Measurements from ENCODE around the gene FAM25C. TPM values are rescaled to one million over a fixed set of nuclear protein-coding genes. Genes with fewer than 3 reads are reported as not detected.
"Not testable (repeated sequence)": the region's sequence is repeated elsewhere in the genome, so short reads cannot be mapped to it uniquely, and the experiment has no call there.

The FAM25C gene
- polyA plus RNA-seq, 2 donors = not detected

- no CpG with 5 or more reads among the region's 6 CpGs for WGBS, 2 donors
- not testable (repeated sequence) for H3K4me1 ChIP-seq (ENCODE audit: control insufficient read depth in 2 of 2, insufficient read depth in 2 of 2, low read length in 1 of 2); H3K27ac ChIP-seq (ENCODE audit: low read depth in 2 of 2, low read length in 1 of 2); H3K27me3 ChIP-seq (ENCODE audit: control insufficient read depth in 1 of 2, insufficient read depth in 2 of 2, low read length in 2 of 2); H3K4me3 ChIP-seq (ENCODE audit: low read depth in 1 of 2, low read length in 2 of 2); H3K36me3 ChIP-seq (ENCODE audit: control insufficient read depth in 2 of 2, insufficient read depth in 2 of 2, low read length in 1 of 2); H3K9me3 ChIP-seq (ENCODE audit: control insufficient read depth in 2 of 2, insufficient read depth in 1 of 2, low read depth in 1 of 2, low read length in 1 of 2)
Measured at GRCh38 chr10:47987952-47988351, 11.6 kb downstream of the FAM25C start.

DNA sequence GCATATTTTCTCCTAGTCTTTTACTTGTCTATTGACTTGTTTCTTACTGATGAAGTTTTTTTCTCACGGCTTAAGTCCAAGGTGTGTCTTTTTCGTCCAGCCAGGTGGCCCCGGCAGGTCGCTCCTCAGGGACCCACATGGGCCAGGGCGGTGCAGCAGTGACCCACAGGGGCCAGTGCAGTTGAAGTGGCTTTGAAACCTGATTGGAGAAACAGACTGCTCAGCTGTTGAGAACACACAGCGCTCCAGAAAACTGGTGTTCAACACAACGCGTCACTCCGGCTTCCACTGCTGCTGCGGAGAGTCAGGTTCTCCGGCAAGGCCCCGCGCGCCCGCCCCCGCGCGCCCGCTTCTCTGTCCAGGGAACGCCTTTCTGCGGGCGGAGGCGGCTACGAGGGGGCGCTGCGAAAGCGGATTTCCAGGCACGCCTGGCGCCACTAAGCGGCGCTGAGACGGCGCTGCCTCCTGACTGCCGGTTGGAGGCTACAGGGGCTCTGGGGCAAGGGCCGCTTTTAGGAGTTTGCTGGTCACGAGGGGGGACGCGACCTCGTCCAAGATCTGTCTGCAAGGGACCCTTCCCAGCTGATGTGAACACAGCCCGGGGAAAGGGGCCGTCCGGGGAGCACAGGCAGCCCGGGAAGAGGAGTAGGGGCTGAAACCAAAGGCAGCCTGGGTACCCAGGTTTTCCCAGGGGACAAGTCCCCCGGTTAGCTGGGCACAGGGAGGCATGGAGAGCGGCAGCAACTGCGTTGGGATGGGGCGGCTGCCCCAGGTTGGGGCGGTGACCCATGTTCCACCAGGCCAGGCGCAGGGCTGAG is 13.0 kb downstream of the FAM25C start:
- not testable (repeated sequence) for H3K36me3 ChIP-seq (ENCODE audit: control insufficient read depth in 2 of 2, insufficient read depth in 2 of 2, low read length in 1 of 2); H3K9me3 ChIP-seq (ENCODE audit: control insufficient read depth in 2 of 2, insufficient read depth in 1 of 2, low read depth in 1 of 2, low read length in 1 of 2); H3K27me3 ChIP-seq (ENCODE audit: control insufficient read depth in 1 of 2, insufficient read depth in 2 of 2, low read length in 2 of 2); H3K4me1 ChIP-seq (ENCODE audit: control insufficient read depth in 2 of 2, insufficient read depth in 2 of 2, low read length in 1 of 2); H3K4me3 ChIP-seq (ENCODE audit: low read depth in 1 of 2, low read length in 2 of 2)
- peak overlapping the region in 1 of 2 donors; percentile 22 for H3K27ac ChIP-seq (ENCODE audit: low read depth in 2 of 2, low read length in 1 of 2)
- WGBS, 2 donors = 8 to 20% methylated on average over 5 to 19 of the region's 49 CpGs

DNA sequence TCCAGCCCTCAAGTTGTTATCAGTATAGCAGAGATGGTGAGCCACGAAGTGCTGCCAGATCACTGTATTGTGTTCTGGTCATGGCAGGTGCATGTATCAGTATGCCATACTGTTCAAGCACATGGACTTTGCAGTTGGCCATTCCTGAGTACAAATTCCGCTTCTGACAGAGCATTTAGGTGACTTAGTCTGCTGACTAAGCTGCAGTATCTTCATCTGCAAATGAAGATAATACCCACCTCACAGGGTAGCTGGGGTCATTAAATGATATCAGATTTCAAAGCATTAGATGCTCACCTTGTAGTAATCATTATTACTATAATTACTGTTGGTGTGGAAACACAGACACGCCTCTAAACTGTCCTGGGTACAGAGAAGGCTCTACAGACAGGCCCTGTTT is 24.2 kb downstream of the FAM25C start:
- not testable (repeated sequence) for H3K36me3 ChIP-seq (ENCODE audit: control insufficient read depth in 2 of 2, insufficient read depth in 2 of 2, low read length in 1 of 2); H3K27ac ChIP-seq (ENCODE audit: low read depth in 2 of 2, low read length in 1 of 2); H3K27me3 ChIP-seq (ENCODE audit: control insufficient read depth in 1 of 2, insufficient read depth in 2 of 2, low read length in 2 of 2); H3K9me3 ChIP-seq (ENCODE audit: control insufficient read depth in 2 of 2, insufficient read depth in 1 of 2, low read depth in 1 of 2, low read length in 1 of 2); H3K4me3 ChIP-seq (ENCODE audit: low read depth in 1 of 2, low read length in 2 of 2); H3K4me1 ChIP-seq (ENCODE audit: control insufficient read depth in 2 of 2, insufficient read depth in 2 of 2, low read length in 1 of 2)
- 82 to 92% methylated on average over 2 of the region's 3 CpGs for WGBS, 2 donors

DNA sequence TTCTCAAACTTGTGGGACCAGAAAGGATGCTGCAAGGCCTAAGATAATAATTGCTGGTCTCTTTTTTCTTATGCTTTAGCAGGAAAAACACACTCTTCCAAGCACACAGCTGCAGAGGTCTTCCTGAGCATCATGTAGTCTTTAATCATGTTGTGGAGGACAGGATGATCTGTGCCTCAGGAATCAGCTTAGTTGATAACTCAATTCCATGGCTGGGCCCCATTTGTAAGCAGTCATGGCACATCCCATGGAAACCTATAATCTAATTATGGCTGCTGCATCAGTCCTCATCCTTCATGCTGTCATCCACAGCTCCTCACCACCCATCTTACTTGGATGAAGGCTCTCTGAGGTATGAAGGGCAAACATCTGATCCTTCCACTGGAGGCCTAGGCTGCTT is 26.5 kb downstream of the FAM25C start:
- H3K9me3 ChIP-seq (ENCODE audit: control insufficient read depth in 2 of 2, insufficient read depth in 1 of 2, low read depth in 1 of 2, low read length in 1 of 2); H3K27me3 ChIP-seq (ENCODE audit: control insufficient read depth in 1 of 2, insufficient read depth in 2 of 2, low read length in 2 of 2); H3K36me3 ChIP-seq (ENCODE audit: control insufficient read depth in 2 of 2, insufficient read depth in 2 of 2, low read length in 1 of 2); H3K4me1 ChIP-seq (ENCODE audit: control insufficient read depth in 2 of 2, insufficient read depth in 2 of 2, low read length in 1 of 2); H3K4me3 ChIP-seq (ENCODE audit: low read depth in 1 of 2, low read length in 2 of 2); H3K27ac ChIP-seq (ENCODE audit: low read depth in 2 of 2, low read length in 1 of 2): not testable (repeated sequence)

DNA sequence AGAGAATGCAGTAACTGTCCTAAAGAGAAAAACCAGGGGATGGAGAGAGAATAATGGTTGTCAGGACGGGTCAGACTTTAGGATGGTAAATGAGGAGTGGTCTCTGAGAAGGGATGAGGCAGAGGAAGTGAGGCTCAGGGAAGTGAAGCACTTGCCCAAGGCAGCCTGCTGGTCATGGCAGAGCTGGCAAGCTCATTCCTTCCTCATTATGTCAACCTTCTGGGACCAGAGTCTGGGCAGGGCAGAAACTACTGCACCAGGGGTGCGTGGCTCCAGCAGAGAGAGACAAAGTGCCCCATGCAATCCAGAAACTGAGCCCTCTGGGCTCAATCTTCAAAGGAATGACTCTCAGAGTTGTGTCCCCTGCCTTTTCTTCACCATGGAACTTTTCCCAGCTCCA is 27.5 kb downstream of the FAM25C start:
- H3K36me3 ChIP-seq (ENCODE audit: control insufficient read depth in 2 of 2, insufficient read depth in 2 of 2, low read length in 1 of 2); H3K27me3 ChIP-seq (ENCODE audit: control insufficient read depth in 1 of 2, insufficient read depth in 2 of 2, low read length in 2 of 2); H3K9me3 ChIP-seq (ENCODE audit: control insufficient read depth in 2 of 2, insufficient read depth in 1 of 2, low read depth in 1 of 2, low read length in 1 of 2); H3K27ac ChIP-seq (ENCODE audit: low read depth in 2 of 2, low read length in 1 of 2); H3K4me1 ChIP-seq (ENCODE audit: control insufficient read depth in 2 of 2, insufficient read depth in 2 of 2, low read length in 1 of 2); H3K4me3 ChIP-seq (ENCODE audit: low read depth in 1 of 2, low read length in 2 of 2): not testable (repeated sequence)
- 100% methylated on average over 1 of the region's 2 CpGs; no CpG with 5 or more reads in 1 of the 2 donors for WGBS, 2 donors

GRCh38 chr10:47971598-47971997 is 28.0 kb downstream of the FAM25C start:
- not testable (repeated sequence) for H3K4me3 ChIP-seq (ENCODE audit: low read depth in 1 of 2, low read length in 2 of 2); H3K27me3 ChIP-seq (ENCODE audit: control insufficient read depth in 1 of 2, insufficient read depth in 2 of 2, low read length in 2 of 2); H3K9me3 ChIP-seq (ENCODE audit: control insufficient read depth in 2 of 2, insufficient read depth in 1 of 2, low read depth in 1 of 2, low read length in 1 of 2); H3K27ac ChIP-seq (ENCODE audit: low read depth in 2 of 2, low read length in 1 of 2); H3K36me3 ChIP-seq (ENCODE audit: control insufficient read depth in 2 of 2, insufficient read depth in 2 of 2, low read length in 1 of 2); H3K4me1 ChIP-seq (ENCODE audit: control insufficient read depth in 2 of 2, insufficient read depth in 2 of 2, low read length in 1 of 2)
- WGBS, 2 donors = no CpG with 5 or more reads among the region's 5 CpGs

DNA sequence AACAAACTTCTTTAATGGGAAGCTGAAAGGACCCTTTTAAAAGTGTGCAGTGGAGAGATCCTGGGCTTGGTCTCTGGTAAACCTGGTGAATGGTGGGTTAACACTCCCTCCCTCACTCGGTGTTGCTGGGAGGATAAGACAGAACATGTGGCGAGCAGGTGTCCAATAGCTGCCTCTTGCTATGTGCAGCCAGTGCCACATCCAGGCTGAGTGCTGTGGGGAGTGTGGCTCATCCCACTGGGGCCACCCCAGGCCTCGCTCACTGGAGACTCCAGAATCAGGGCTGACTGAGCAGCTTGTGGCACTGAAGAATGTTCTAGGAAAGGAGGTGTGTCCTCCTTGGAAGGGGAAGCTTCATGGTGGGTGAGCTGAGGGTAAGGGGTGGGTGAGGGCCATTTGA is 29.5 kb downstream of the FAM25C start:
- not testable (repeated sequence) for H3K4me1 ChIP-seq (ENCODE audit: control insufficient read depth in 2 of 2, insufficient read depth in 2 of 2, low read length in 1 of 2); H3K27ac ChIP-seq (ENCODE audit: low read depth in 2 of 2, low read length in 1 of 2); H3K4me3 ChIP-seq (ENCODE audit: low read depth in 1 of 2, low read length in 2 of 2); H3K9me3 ChIP-seq (ENCODE audit: control insufficient read depth in 2 of 2, insufficient read depth in 1 of 2, low read depth in 1 of 2, low read length in 1 of 2); H3K36me3 ChIP-seq (ENCODE audit: control insufficient read depth in 2 of 2, insufficient read depth in 2 of 2, low read length in 1 of 2); H3K27me3 ChIP-seq (ENCODE audit: control insufficient read depth in 1 of 2, insufficient read depth in 2 of 2, low read length in 2 of 2)
- WGBS, 2 donors = 83 to 88% methylated on average over 3 of the region's 3 CpGs

DNA sequence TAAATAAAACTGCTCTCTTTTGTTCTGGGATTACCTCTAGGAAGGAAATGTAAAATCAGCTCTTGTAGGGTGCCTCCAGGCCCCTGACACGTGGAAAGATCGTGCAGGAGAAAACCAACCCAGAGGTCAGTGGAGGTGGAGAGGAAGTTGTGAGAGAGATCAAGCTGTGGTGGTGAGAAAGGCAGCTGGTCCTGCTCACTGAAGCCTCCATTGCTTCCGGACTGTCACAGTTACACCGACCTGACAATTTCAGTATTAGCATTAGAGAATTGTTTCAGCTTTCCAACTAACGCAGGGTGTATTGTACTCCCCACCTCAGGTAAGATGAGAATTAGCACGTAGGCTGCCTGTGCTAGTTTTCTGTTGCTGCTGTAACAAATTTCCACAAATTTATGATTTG is 30.6 kb downstream of the FAM25C start:
- not testable (repeated sequence) for H3K27me3 ChIP-seq (ENCODE audit: control insufficient read depth in 1 of 2, insufficient read depth in 2 of 2, low read length in 2 of 2); H3K4me1 ChIP-seq (ENCODE audit: control insufficient read depth in 2 of 2, insufficient read depth in 2 of 2, low read length in 1 of 2); H3K27ac ChIP-seq (ENCODE audit: low read depth in 2 of 2, low read length in 1 of 2); H3K4me3 ChIP-seq (ENCODE audit: low read depth in 1 of 2, low read length in 2 of 2); H3K9me3 ChIP-seq (ENCODE audit: control insufficient read depth in 2 of 2, insufficient read depth in 1 of 2, low read depth in 1 of 2, low read length in 1 of 2); H3K36me3 ChIP-seq (ENCODE audit: control insufficient read depth in 2 of 2, insufficient read depth in 2 of 2, low read length in 1 of 2)
- WGBS, 2 donors = 85 to 88% methylated on average over 4 to 5 of the region's 6 CpGs

GRCh38 chr10:47964280-47965063 is 35.1 kb downstream of the FAM25C start:
- WGBS, 2 donors = 37 to 51% methylated on average over 5 of the region's 14 CpGs
- not testable (repeated sequence) for H3K9me3 ChIP-seq (ENCODE audit: control insufficient read depth in 2 of 2, insufficient read depth in 1 of 2, low read depth in 1 of 2, low read length in 1 of 2); H3K36me3 ChIP-seq (ENCODE audit: control insufficient read depth in 2 of 2, insufficient read depth in 2 of 2, low read length in 1 of 2); H3K27ac ChIP-seq (ENCODE audit: low read depth in 2 of 2, low read length in 1 of 2); H3K4me1 ChIP-seq (ENCODE audit: control insufficient read depth in 2 of 2, insufficient read depth in 2 of 2, low read length in 1 of 2); H3K27me3 ChIP-seq (ENCODE audit: control insufficient read depth in 1 of 2, insufficient read depth in 2 of 2, low read length in 2 of 2); H3K4me3 ChIP-seq (ENCODE audit: low read depth in 1 of 2, low read length in 2 of 2)

GRCh38 chr10:47962785-47963184 is 36.8 kb downstream of the FAM25C start:
- not testable (repeated sequence) for H3K9me3 ChIP-seq (ENCODE audit: control insufficient read depth in 2 of 2, insufficient read depth in 1 of 2, low read depth in 1 of 2, low read length in 1 of 2); H3K4me3 ChIP-seq (ENCODE audit: low read depth in 1 of 2, low read length in 2 of 2)
- no CpG with 5 or more reads among the region's 5 CpGs for WGBS, 2 donors

More at GRCh38 chr10:47962785-47963184, 36.8 kb downstream of the FAM25C start:
- H3K27ac ChIP-seq (ENCODE audit: low read depth in 2 of 2, low read length in 1 of 2); H3K4me1 ChIP-seq (ENCODE audit: control insufficient read depth in 2 of 2, insufficient read depth in 2 of 2, low read length in 1 of 2); H3K27me3 ChIP-seq (ENCODE audit: control insufficient read depth in 1 of 2, insufficient read depth in 2 of 2, low read length in 2 of 2); H3K36me3 ChIP-seq (ENCODE audit: control insufficient read depth in 2 of 2, insufficient read depth in 2 of 2, low read length in 1 of 2): not testable (repeated sequence)
